Loucy (cell line): ENCODE data around the gene ASIC2.
"Not testable (repeated sequence)": the region's sequence is repeated elsewhere in the genome, so short reads cannot be mapped to it uniquely, and the experiment has no call there.

Experiments used
- H2AFZ ChIP-seq: fragments of 200-600 bp; sonication (generic); 2 replicates; pipeline ENCODE4 v1.6.0; 2016; ENCODE audit warnings: antibody characterized with exemption, mild to moderate bottlenecking, low read length, moderate library complexity
- H3F3A ChIP-seq: fragments of 200-600 bp; 2 replicates; pipeline ENCODE4 v1.6.0; 2016; ENCODE audit warnings: antibody characterized with exemption, low read depth, mild to moderate bottlenecking
- H3K27me3 ChIP-seq: fragments of 200-600 bp; sonication (generic); 2 replicates; pipeline ENCODE4 v1.6.1; 2014; ENCODE audit warnings: low read length, mild to moderate bottlenecking; ENCODE audit not compliant: insufficient read depth, poor library complexity, severe bottlenecking
- H3K36me3 ChIP-seq: fragments of 200-600 bp; sonication (generic); 2 replicates; pipeline ENCODE4 v1.6.1; 2016; ENCODE audit warnings: low read length; ENCODE audit not compliant: insufficient read depth
- H3K4me1 ChIP-seq: fragments of 200-600 bp; sonication (generic); 2 replicates; pipeline ENCODE4 v1.5.1; 2014; ENCODE audit warnings: low read length, mild to moderate bottlenecking; ENCODE audit not compliant: insufficient read depth, poor library complexity, severe bottlenecking
- H3K4me2 ChIP-seq: fragments of 200-600 bp; sonication (generic); 2 replicates; pipeline ENCODE4 v1.6.0; 2014; ENCODE audit warnings: antibody characterized with exemption, low read length, low read depth, mild to moderate bottlenecking; ENCODE audit not compliant: poor library complexity, severe bottlenecking
- H3K4me3 ChIP-seq: fragments of 200-600 bp; sonication (generic); 2 replicates; pipeline ENCODE4 v1.5.1; 2014; ENCODE audit warnings: low read length, mild to moderate bottlenecking, mixed read lengths; ENCODE audit not compliant: poor library complexity, severe bottlenecking
- H3K79me2 ChIP-seq: fragments of 200-600 bp; sonication (generic); 2 replicates; pipeline ENCODE4 v1.6.1; 2014; ENCODE audit warnings: low read length; ENCODE audit not compliant: insufficient read depth
- H3K9ac ChIP-seq: fragments of 200-600 bp; sonication (generic); 2 replicates; pipeline ENCODE4 v1.6.0; 2014; ENCODE audit warnings: mild to moderate bottlenecking, low read depth, low read length, moderate library complexity; ENCODE audit not compliant: poor library complexity, severe bottlenecking
- H3K9me2 ChIP-seq: fragments of 200-600 bp; sonication (generic); replicated peaks from 2 replicates; pipeline ENCODE4 v1.6.1; 2016; ENCODE audit warnings: low read depth, low read length, mixed read lengths
- H3K9me3 ChIP-seq: fragments of 200-600 bp; sonication (generic); 2 replicates; pipeline ENCODE4 v1.6.1; 2014; ENCODE audit warnings: mild to moderate bottlenecking, antibody characterized with exemption, low read length, low read depth; ENCODE audit not compliant: insufficient read depth
- H4K20me1 ChIP-seq: fragments of 200-600 bp; sonication (generic); 2 replicates; pipeline ENCODE4 v1.6.0; 2014; ENCODE audit warnings: antibody characterized with exemption, low read length, mild to moderate bottlenecking; ENCODE audit not compliant: insufficient read depth, poor library complexity, severe bottlenecking
- CTCF ChIP-seq: fragments of 200-600 bp; sonication (generic); conservative IDR thresholded peaks from 2 replicates; pipeline ENCODE4 v1.5.1; 2014; ENCODE audit warnings: mild to moderate bottlenecking, antibody characterized with exemption, low read length
- EZH2phosphoT487 ChIP-seq: fragments of 200-600 bp; IDR thresholded peaks from 2 replicates; pipeline ENCODE4 v1.6.1; 2018; ENCODE audit warnings: antibody characterized with exemption, mild to moderate bottlenecking, moderate library complexity, borderline replicate concordance

The ASIC2 gene

GRCh38 chr17:32985050-32985756 lies 307.9 kb downstream of the ASIC2 start:
- H3K27me3 ChIP-seq, result no peaks in the 10 kb centered on the region

GRCh38 chr17:32981611-32982010 lies 311.5 kb downstream of the ASIC2 start:
- H3K27me3 ChIP-seq, H3K4me1 ChIP-seq, H3K9me3 ChIP-seq, H3K4me3 ChIP-seq, H2AFZ ChIP-seq, H3K9ac ChIP-seq, H3K4me2 ChIP-seq, H3F3A ChIP-seq, H3K9me2 ChIP-seq, H3K79me2 ChIP-seq, H4K20me1 ChIP-seq, H3K36me3 ChIP-seq: not testable (repeated sequence)

More at GRCh38 chr17:32985050-32985756, 307.9 kb downstream of the ASIC2 start:
- Histone ChIP-seq H4K20me1 (no peaks in the 10 kb centered on the region), H2AFZ (no peak overlapping the region), H3K4me2 (no peak overlapping the region), H3F3A (no peaks in the 10 kb centered on the region), H3K36me3 (no peaks in the 10 kb centered on the region), H3K79me2 (no peaks in the 10 kb centered on the region), H3K9ac (no peak overlapping the region), H3K9me3 (peaks cover 3% of the 10 kb centered on the region; the same call in 1 of the 2 replicates), H3K9me2 (no peaks in the 10 kb centered on the region), H3K4me1 (no peaks in the 10 kb centered on the region), H3K4me3 (no peak overlapping the region)
- TF ChIP-seq EZH2phosphoT487, result no peak
- TF ChIP-seq CTCF, result no peak

GRCh38 chr17:32980230-32980629 lies 312.9 kb downstream of the ASIC2 start:
- no peaks in the 10 kb centered on the region for H3K36me3 ChIP-seq
- no peak overlapping the region for H2AFZ ChIP-seq
- H3K4me1 ChIP-seq, result no peaks in the 10 kb centered on the region
- H3K9me3 ChIP-seq, result no peaks in the 10 kb centered on the region; the same call in 1 of the 2 replicates
- no peaks in the 10 kb centered on the region for H3F3A ChIP-seq
- H3K9ac ChIP-seq, result no peak overlapping the region
- TF ChIP-seq CTCF (no peak), EZH2phosphoT487 (no peak)
- H3K27me3 ChIP-seq, result no peaks in the 10 kb centered on the region
- no peaks in the 10 kb centered on the region for H3K9me2 ChIP-seq
- no peak overlapping the region for H3K4me2 ChIP-seq
- H3K79me2 ChIP-seq, result no peaks in the 10 kb centered on the region
- no peak overlapping the region for H3K4me3 ChIP-seq
- no peaks in the 10 kb centered on the region for H4K20me1 ChIP-seq

GRCh38 chr17:32976605-32977004 lies 316.5 kb downstream of the ASIC2 start:
- Histone ChIP-seq H3F3A (no peaks in the 10 kb centered on the region), H3K36me3 (no peaks in the 10 kb centered on the region), H3K79me2 (no peaks in the 10 kb centered on the region), H3K9ac (no peak overlapping the region), H3K4me3 (no peak overlapping the region), H3K27me3 (no peaks in the 10 kb centered on the region), H3K4me1 (no peaks in the 10 kb centered on the region), H2AFZ (no peak overlapping the region), H4K20me1 (no peaks in the 10 kb centered on the region), H3K9me3 (no peaks in the 10 kb centered on the region), H3K4me2 (no peak overlapping the region), H3K9me2 (no peaks in the 10 kb centered on the region)
- TF ChIP-seq EZH2phosphoT487 (no peak), CTCF (no peak)
